HEK293T (cell line): Measurements from ENCODE around the gene ARAP1.

Source experiments
- CTCF ChIA-PET: fragments of 350-600 bp; formaldehyde crosslinking; extraction: SDS; loops from one replicate; lab custom pipeline; 2021; ENCODE audit warnings: antibody characterized with exemption, inconsistent platforms; lab: Yijun Ruan, JAX
- POLR2A ChIA-PET: fragments of 350-600 bp; formaldehyde crosslinking; extraction: SDS; loops from one replicate; lab custom pipeline; 2020; ENCODE audit warnings: antibody characterized with exemption, inconsistent platforms; lab: Yijun Ruan, JAX
- DNase-seq: peaks from one replicate; pipeline ENCODE4 v3.0.0; 2012; ENCODE audit warnings: mixed read lengths; ENCODE audit errors: extremely low spot score
- ARNT ChIP-seq: fragments of 450-650 bp; IDR thresholded peaks from 2 replicates; pipeline ENCODE4 v1.6.1; 2017; ENCODE audit warnings: mild to moderate bottlenecking
- BHLHE40 ChIP-seq: fragments of 450-650 bp; IDR thresholded peaks from 2 replicates; pipeline ENCODE4 v1.6.1; 2016; ENCODE audit warnings: mild to moderate bottlenecking, moderate library complexity, borderline replicate concordance
- CTBP1 ChIP-seq: fragments of 450-650 bp; IDR thresholded peaks from 2 replicates; pipeline ENCODE4 v1.6.1; 2016; ENCODE audit warnings: borderline replicate concordance
- ELF4 ChIP-seq: fragments of 450-650 bp; IDR thresholded peaks from 2 replicates; pipeline ENCODE4 v1.6.1; 2017; ENCODE audit warnings: antibody characterized with exemption
- FOXA1 ChIP-seq: fragments of 450-650 bp; IDR thresholded peaks from 2 replicates; pipeline ENCODE4 v1.6.1; 2016; ENCODE audit warnings: mild to moderate bottlenecking
- FOXK2 ChIP-seq: fragments of 450-650 bp; IDR thresholded peaks from 2 replicates; pipeline ENCODE4 v1.6.1; 2016; ENCODE audit warnings: mild to moderate bottlenecking
- FOXM1 ChIP-seq: fragments of 450-650 bp; IDR thresholded peaks from 2 replicates; pipeline ENCODE4 v1.6.1; 2017; ENCODE audit warnings: mild to moderate bottlenecking, borderline replicate concordance
- HDGF ChIP-seq: fragments of 450-650 bp; IDR thresholded peaks from 2 replicates; pipeline ENCODE4 v1.6.1; 2017; ENCODE audit warnings: antibody characterized with exemption, borderline replicate concordance
- L3MBTL2 ChIP-seq: fragments of 450-650 bp; conservative IDR thresholded peaks from 2 replicates; pipeline ENCODE4 v1.6.1; 2016; ENCODE audit warnings: mild to moderate bottlenecking
- LEF1 ChIP-seq: fragments of 450-650 bp; IDR thresholded peaks from 2 replicates; pipeline ENCODE4 v1.6.1; 2017; ENCODE audit warnings: mild to moderate bottlenecking, borderline replicate concordance
- SP1 ChIP-seq: fragments of 450-650 bp; IDR thresholded peaks from 2 replicates; pipeline ENCODE4 v1.6.1; 2017
- SUZ12 ChIP-seq: fragments of 450-650 bp; IDR thresholded peaks from 2 replicates; pipeline ENCODE4 v1.6.1; 2016; ENCODE audit warnings: mild to moderate bottlenecking
- TARDBP ChIP-seq: fragments of 450-650 bp; IDR thresholded peaks from 2 replicates; pipeline ENCODE4 v1.6.1; 2016
- ZNF384 ChIP-seq: fragments of 450-650 bp; IDR thresholded peaks from 2 replicates; pipeline ENCODE4 v1.6.1; 2016
- TF ChIP-seq, protein P1 (sequence below): fragments of 450-650 bp; IDR thresholded peaks from 2 replicates; pipeline ENCODE4 v1.6.1; 2016

ARAP1 gene

DNA sequence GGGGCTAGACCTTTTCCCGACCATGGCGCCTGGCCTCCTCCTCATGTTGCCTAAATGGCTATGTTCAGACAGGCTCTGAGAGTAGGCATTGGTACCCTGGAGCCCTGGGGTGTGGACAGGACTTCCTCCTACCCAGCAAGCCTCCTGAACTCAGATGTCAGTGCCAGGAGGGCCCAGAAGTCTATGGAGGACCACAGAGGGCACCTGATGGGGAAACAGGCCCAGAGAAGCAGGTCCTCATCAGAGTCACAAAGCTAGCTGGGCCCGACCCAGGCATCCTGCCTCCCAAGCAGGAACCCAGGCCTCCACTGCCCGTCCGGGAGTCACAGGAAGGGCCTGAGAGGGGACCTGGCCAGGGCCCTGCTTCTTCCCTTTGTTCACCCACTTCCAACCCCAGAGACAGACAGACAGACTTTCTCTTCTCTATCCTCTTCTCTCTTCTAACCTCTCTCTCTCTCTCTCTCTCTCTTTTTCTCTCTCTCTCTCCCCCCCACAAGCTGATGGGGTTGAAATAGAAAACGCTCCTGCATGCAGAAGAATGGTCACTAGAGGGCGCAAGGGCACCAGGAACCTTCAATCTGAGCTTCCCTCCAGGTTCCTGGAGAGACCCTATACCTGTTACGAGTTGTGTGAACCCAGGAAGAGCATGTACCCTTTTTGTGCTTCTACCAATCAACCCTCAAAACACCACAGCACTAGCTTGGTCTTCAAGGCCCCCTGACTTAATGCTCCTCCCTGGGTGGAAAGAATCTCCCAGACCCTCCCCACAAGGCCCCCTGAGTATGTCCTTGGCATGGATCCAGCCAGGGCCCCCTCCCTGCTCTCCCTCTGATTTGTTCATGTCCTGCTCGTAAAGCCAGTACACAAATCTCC, 27.1 kb downstream of the ARAP1 start:
- ChIA-PET POLR2A (interaction anchor here (0.9 to 2.0 kb wide), 3 partner anchors 9 to 88 kb away, joined by 4 to 26 read pairs (median 9); partner anchors contain the start of gene STARD10), CTCF (interaction anchor here (0.7 to 1.3 kb wide), 15 partner anchors 12 to 517 kb away, joined by 3 to 7 read pairs (median 5); partner anchors contain the start of gene STARD10)
- TF ChIP-seq SUZ12 (no peak), SP1 (no peak), ELF4 (no peak), FOXK2 (no peak)

DNA sequence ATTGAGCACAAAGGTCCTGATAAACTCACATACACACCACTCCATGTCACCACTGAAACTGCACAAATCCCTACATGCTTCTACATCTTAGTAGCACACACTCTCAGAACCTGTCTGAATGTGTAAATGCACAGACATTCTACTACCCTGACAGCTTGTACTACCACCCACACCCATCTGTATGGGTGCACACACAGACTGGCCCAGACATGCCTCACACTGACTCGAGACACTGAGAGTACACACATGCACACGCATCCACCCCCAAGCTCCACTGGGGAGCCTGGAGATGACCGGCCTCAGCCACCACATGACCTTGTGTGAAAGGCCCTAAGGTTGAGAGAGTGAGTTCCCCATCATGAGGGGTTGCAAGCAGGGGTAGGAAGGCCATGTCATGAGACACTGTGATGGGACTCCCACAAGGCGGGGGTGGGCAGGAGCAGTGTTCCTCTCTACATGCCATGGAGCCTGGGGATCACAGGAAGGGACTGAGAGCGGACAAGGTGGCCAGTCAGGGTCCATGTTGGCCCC, 28.1 kb downstream of the ARAP1 start:
- ChIA-PET CTCF (interaction anchor here (0.7 to 1.6 kb wide), 2 partner anchors 69 to 518 kb away, joined by 3 to 5 read pairs; no protein-coding TSS in a partner anchor), POLR2A (no interaction called here)
- TF ChIP-seq SUZ12 (no peak), LEF1 (no peak), FOXA1 (no peak)
- TF ChIP-seq, protein P1, sequence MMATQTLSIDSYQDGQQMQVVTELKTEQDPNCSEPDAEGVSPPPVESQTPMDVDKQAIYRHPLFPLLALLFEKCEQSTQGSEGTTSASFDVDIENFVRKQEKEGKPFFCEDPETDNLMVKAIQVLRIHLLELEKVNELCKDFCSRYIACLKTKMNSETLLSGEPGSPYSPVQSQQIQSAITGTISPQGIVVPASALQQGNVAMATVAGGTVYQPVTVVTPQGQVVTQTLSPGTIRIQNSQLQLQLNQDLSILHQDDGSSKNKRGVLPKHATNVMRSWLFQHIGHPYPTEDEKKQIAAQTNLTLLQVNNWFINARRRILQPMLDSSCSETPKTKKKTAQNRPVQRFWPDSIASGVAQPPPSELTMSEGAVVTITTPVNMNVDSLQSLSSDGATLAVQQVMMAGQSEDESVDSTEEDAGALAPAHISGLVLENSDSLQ: no peak
- no peak for DNase-seq

More for the DNA sequence above, 27.1 kb downstream of the ARAP1 start:
- DNase-seq: peak; percentile 78

DNA sequence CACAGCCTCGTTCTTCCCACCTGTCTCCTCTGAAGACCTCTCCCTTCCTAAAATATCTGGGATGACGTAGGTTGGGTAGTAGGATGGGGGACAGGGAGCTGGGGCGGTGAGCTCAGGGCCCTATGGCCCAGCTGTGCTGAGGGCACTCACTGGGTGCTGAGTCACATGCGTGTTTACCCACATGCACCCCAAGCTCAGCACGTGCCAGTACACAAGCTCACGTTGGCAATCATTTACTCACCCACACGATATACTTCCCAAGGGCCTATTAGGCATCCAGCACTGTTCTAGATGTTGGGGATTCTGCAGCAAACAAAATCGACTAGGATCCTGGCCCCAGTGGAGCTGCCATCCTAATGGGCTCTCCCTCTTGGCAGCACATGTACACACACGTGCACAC, 28.7 kb downstream of the ARAP1 start:
- no peak for DNase-seq
- ChIA-PET POLR2A (interaction anchor here (1.5 kb wide), 1 partner anchor 67 kb away, joined by 3 read pairs; no protein-coding TSS in a partner anchor), CTCF (interaction anchor here (1.6 kb wide), 1 partner anchor 69 kb away, joined by 5 read pairs; no protein-coding TSS in a partner anchor)
- no peak for TF ChIP-seq FOXA1
- no peak for TF ChIP-seq TARDBP
- no peak for TF ChIP-seq FOXM1
- TF ChIP-seq, protein P1: no peak

DNA sequence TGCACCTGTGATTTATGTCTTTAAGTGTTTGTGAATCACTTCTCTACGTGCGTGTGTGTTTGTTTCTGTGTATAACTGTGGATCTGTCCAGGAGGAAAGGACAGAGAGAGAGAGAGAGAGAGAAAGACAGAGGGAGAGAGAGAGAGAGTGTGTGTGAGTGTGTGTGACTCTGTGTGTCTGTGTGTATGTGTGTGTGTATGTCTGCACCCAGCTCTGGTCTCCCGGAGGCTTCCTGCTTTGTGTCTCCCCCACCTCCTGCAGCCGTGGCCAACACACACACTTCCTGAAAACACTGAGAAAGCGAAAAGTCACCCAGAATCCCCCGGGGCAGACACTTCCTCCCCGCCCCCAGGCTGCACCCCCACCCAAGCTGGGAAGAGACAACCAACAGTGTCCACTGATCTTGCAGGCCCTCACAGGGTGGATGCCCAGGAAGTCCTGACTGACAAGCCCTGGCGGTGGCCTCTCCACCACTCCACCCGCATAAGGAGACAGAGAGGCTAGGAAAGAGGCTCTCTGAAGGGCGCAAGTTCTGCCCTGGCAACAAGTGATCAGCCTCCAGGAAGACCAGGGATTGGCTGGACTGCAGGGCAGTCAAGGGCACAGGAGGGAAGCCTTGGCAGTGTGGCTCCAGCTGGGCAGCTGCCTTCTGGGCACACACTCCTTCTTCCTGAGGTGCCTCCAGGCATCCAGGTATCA, 30.0 kb downstream of the ARAP1 start:
- TF ChIP-seq SUZ12: no peak
- TF ChIP-seq ELF4: no peak
- no peak for TF ChIP-seq FOXA1
- no peak for TF ChIP-seq FOXM1
- no peak for TF ChIP-seq ARNT
- TF ChIP-seq HDGF: peak; percentile 80; the same call in 1 of the 2 replicates
- no peak for TF ChIP-seq L3MBTL2
- no peak for TF ChIP-seq LEF1
- no peak for TF ChIP-seq SP1
- TF ChIP-seq ZNF384: no peak
- TF ChIP-seq, protein P1: peak; percentile 85
- TF ChIP-seq CTBP1: no peak
- no peak for TF ChIP-seq FOXK2
- ChIA-PET CTCF (no interaction called here), POLR2A (interaction anchor here (1.1 to 1.6 kb wide), 4 partner anchors 68 to 102 kb away, joined by 3 to 6 read pairs (median 5); partner anchors contain the start of gene STARD10)
- peak; percentile 94 for DNase-seq

DNA sequence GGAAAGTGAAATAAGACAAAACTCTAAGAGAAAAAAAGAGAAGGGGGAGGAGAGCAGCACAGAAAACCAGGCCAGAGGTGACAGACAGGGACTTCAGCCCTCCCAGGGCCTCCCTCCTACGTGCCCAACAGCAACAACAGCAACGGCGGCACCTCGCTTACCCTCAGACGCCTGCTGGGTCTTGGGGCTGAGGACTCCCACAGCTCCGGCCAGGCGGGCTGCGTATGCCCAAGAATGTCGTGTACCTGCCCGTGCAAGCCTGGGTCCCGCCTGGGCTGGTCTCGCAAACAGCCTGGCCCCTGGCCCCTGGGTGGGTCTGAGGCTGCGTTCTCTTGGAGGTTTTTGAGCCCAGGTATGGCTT, 30.5 kb downstream of the ARAP1 start:
- POLR2A ChIA-PET: interaction anchor here (1.6 kb wide), 1 partner anchor 73 kb away, joined by 6 read pairs; the partner anchor contains the start of gene STARD10
- CTCF ChIA-PET: no interaction called here
- no peak for TF ChIP-seq BHLHE40
- no peak for TF ChIP-seq HDGF
- TF ChIP-seq, protein P1: no peak
- no peak for TF ChIP-seq FOXA1
- DNase-seq: peak; percentile 32

DNA sequence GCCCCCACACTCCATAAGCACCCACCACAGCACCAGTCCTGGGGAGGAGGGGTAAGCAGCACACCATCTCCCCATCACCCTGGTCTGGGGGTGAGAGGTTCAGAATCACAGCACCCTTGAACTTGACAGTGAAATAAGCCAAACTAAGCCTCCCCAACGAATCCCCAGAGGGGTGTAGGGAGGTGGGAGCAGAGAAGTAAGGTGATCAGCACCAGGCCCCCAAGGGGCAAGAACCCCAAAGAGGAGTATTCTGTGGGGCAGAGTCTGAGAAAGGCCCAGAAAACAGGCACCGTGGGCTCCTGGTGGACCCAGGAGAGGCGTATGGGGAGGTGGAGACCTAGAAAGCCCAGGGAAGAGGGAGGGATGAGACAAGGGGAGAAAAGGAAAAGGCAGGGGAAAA, 30.9 kb downstream of the ARAP1 start:
- CTCF ChIA-PET: no interaction called here
- POLR2A ChIA-PET: no interaction called here
- TF ChIP-seq HDGF (no peak), ARNT (no peak), LEF1 (no peak), ELF4 (no peak)
- DNase-seq: no peak
